IPS-11a (cell line): ENCODE data around the gene TMEM89.

ENCODE experiments used
- H3K4me3 ChIP-seq: one replicate; pipeline ENCODE4 v1.5.1; 2013; ENCODE audit warnings: low read depth, low read length, control low read depth

Gene TMEM89

GRCh38 chr3:48621461-48621869, at the start of gene TMEM89:
TSS of gene TMEM89 (minus strand) at chr3:48621769. CDS start at chr3:48621756, 13 bp downstream.
- H3K4me3 ChIP-seq = no peak within 1 kb of the TSS

GRCh38 chr3:48664929-48665328, 43.4 kb upstream of the TMEM89 start:
- no peak overlapping the region for H3K4me3 ChIP-seq

GRCh38 chr3:48664313-48664644, 42.7 kb upstream of the TMEM89 start:
- no peak overlapping the region for H3K4me3 ChIP-seq

- peak overlapping the region; percentile 76 for H3K4me3 ChIP-seq
Measured at GRCh38 chr3:48663489-48664312, 42.1 kb upstream of the TMEM89 start.

- peak within 1 kb of the TSS; percentile 76 for H3K4me3 ChIP-seq
Measured at GRCh38 chr3:48662753-48663488, 41.4 kb upstream of the TMEM89 start, which contains the start of gene CELSR3. TSS of gene CELSR3 (minus strand) at chr3:48662886. CDS start at chr3:48662634, 252 bp downstream.

- peak overlapping the region; percentile 56 for H3K4me3 ChIP-seq
Measured at GRCh38 chr3:48662145-48662752, 40.7 kb upstream of the TMEM89 start.

- peak overlapping the region; percentile 56 for H3K4me3 ChIP-seq
Measured at GRCh38 chr3:48661501-48662144, 40.1 kb upstream of the TMEM89 start.

- peak overlapping the region; percentile 38 for H3K4me3 ChIP-seq
Measured at GRCh38 chr3:48660800-48661400, 39.3 kb upstream of the TMEM89 start.

GRCh38 chr3:48656841-48657281, 35.3 kb upstream of the TMEM89 start:
- no peak overlapping the region for H3K4me3 ChIP-seq

GRCh38 chr3:48656061-48656840, 34.7 kb upstream of the TMEM89 start:
- H3K4me3 ChIP-seq = peak overlapping the region; percentile 39

GRCh38 chr3:48655606-48656005, 34.0 kb upstream of the TMEM89 start:
- H3K4me3 ChIP-seq = peak overlapping the region; percentile 36

GRCh38 chr3:48655063-48655462, 33.5 kb upstream of the TMEM89 start:
- H3K4me3 ChIP-seq = peak overlapping the region; percentile 36

- H3K4me3 ChIP-seq = no peak overlapping the region
Measured at GRCh38 chr3:48652923-48653715, 31.6 kb upstream of the TMEM89 start.

GRCh38 chr3:48651771-48652170, 30.2 kb upstream of the TMEM89 start:
- H3K4me3 ChIP-seq = no peak overlapping the region

GRCh38 chr3:48650723-48651122, 29.2 kb upstream of the TMEM89 start:
- H3K4me3 ChIP-seq = no peak overlapping the region

GRCh38 chr3:48648188-48648850, 26.8 kb upstream of the TMEM89 start:
- H3K4me3 ChIP-seq = no peak overlapping the region

GRCh38 chr3:48647714-48648113, 26.1 kb upstream of the TMEM89 start:
- H3K4me3 ChIP-seq = no peak overlapping the region

- H3K4me3 ChIP-seq = no peak overlapping the region
Measured at GRCh38 chr3:48644898-48645760, 23.6 kb upstream of the TMEM89 start.
